GM12891 (cell line): Measurements from ENCODE around the gene SLC28A3.

ENCODE experiments used
- PAX5 ChIP-seq: IDR thresholded peaks from 2 replicates; pipeline ENCODE4 v1.6.1; 2011; ENCODE audit warnings: low read length, moderate library complexity, mild to moderate bottlenecking; ENCODE audit not compliant: insufficient read depth, severe bottlenecking
- POLR2A ChIP-seq: IDR thresholded peaks from 2 replicates; pipeline ENCODE4 v1.6.1; 2011; ENCODE audit warnings: low read depth, low read length, control low read depth
- POLR2AphosphoS5 ChIP-seq: IDR thresholded peaks from 2 replicates; pipeline ENCODE4 v1.6.1; 2011; ENCODE audit warnings: low read depth, low read length, control low read depth
- POU2F2 ChIP-seq: IDR thresholded peaks from 2 replicates; pipeline ENCODE4 v1.6.1; 2011; ENCODE audit warnings: low read depth, mild to moderate bottlenecking, control low read depth, low read length, moderate library complexity
- SPI1 ChIP-seq: IDR thresholded peaks from 2 replicates; pipeline ENCODE4 v1.6.1; 2011; ENCODE audit warnings: low read depth, low read length, control low read depth
- TAF1 ChIP-seq: IDR thresholded peaks from 2 replicates; pipeline ENCODE4 v1.6.1; 2011; ENCODE audit warnings: low read depth, low read length, control low read depth

DNA sequence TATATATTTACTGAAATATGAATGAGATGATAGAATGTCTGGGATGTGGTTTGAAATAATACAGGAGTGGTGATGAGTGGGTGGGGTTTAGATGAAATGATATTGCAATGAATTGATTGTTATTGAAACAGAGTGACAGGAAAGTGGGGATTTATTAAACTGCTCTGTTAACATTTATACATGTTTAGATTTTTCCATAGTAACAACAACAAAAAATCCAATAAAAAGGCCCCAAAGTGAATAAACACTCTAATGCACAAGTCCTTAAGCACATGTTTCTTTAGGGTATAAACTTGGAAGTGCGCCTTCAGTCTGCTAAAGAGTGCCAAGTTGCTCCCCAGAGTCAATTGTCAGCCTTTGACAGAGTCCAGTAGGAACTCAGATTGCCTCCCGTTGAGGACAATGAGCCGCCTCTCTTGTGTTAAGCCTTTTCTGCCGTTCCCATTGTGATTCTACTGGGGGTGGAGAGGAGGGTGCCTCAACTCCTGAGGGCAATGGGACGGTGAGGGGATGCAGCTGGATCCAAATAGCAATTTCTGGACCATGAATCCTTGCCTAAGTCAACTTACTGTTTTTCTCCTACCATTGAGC is 112.3 kb downstream of the SLC28A3 start:
- TF ChIP-seq POLR2A = no peak
- TF ChIP-seq TAF1 = no peak
- TF ChIP-seq POLR2AphosphoS5 = no peak
- TF ChIP-seq SPI1 = no peak
- TF ChIP-seq PAX5 = no peak
- TF ChIP-seq POU2F2 = no peak
